ENCODE measurements around the gene TMPRSS6. TPM values are rescaled to one million over a fixed set of nuclear protein-coding genes. Genes with fewer than 3 reads are reported as not detected.

Gene TMPRSS6
- total and polyA plus RNA-seq, 2 donors (not counting 1 experiment from before 2014, with no cell fraction given): 0.03 TPM; not detected in 1

GRCh38 chr22:37043828-37044538 is 65.5 kb downstream of the TMPRSS6 start:
- Mint-ChIP-seq H3K9me3 (ENCODE audit: insufficient read depth) (no peaks in the 10 kb centered on the region), H3K27me3 (peaks cover 16% of the 10 kb centered on the region), H3K27ac (peak overlapping the region; percentile 67), H3K4me1 (peaks cover 15% of the 10 kb centered on the region), H3K4me3 (no peak overlapping the region)
- WGBS (ENCODE audit: insufficient coverage): 41% methylated on average over 16 of the region's 17 CpGs
- Histone ChIP-seq H3K9ac (ENCODE audit: low read length) (no peak overlapping the region), H3K4me3 (ENCODE audit: control extremely low read depth in 1 of 5, extremely low read depth in 1 of 5, insufficient read depth in 1 of 5, low read depth in 2 of 5, low read length in 4 of 5) (no peak overlapping the region), H3K79me2 (ENCODE audit: control insufficient read depth, insufficient read depth, low read length) (no peaks in the 10 kb centered on the region), H3K9me3 (ENCODE audit: control extremely low read depth in 1 of 3, control insufficient read depth in 2 of 3, insufficient read depth in 1 of 3, low read length in 2 of 3) (no peaks in the 10 kb centered on the region), H3K27ac (ENCODE audit: low read length in 2 of 2) (no peak overlapping the region), H3K36me3 (replicated peaks in 1 of 2; ENCODE audit: control extremely low read depth in 1 of 2, control insufficient read depth in 1 of 2, extremely low read depth in 1 of 2, insufficient read depth in 2 of 2, low read length in 1 of 2) (no peaks in the 10 kb centered on the region), H3K4me2 (replicated peaks; ENCODE audit: low read depth, low read length, poor library complexity, severe bottlenecking) (no peak overlapping the region), H4K20me1 (ENCODE audit: control insufficient read depth, insufficient read depth, low read length, poor library complexity, severe bottlenecking) (no peaks in the 10 kb centered on the region), H3K4me1 (ENCODE audit: control insufficient read depth in 2 of 2, insufficient read depth in 2 of 2, low read length in 2 of 2) (peaks cover 9 to 14% of the 10 kb centered on the region in 2 donors), H3K27me3 (replicated peaks in 1 of 4; ENCODE audit: control extremely low read depth in 1 of 4, control insufficient read depth in 3 of 4, insufficient read depth in 4 of 4, low read length in 3 of 4) (no peaks in the 10 kb centered on the region), H2AFZ (ENCODE audit: insufficient read depth, low read depth, low read length, poor library complexity, severe bottlenecking) (no peak overlapping the region)
- peak; percentile 70 for DNase-seq
- POLR2A ChIA-PET: interaction anchor here (0.6 kb wide), 1 partner anchor 512 kb away, joined by 9 read pairs; no protein-coding TSS in a partner anchor
- CTCF ChIA-PET: interaction anchor here (0.5 to 2.2 kb wide), 16 partner anchors 9 to 523 kb away, joined by 3 to 10 read pairs (median 4); partner anchors contain the start of genes IFT27, IL2RB, MPST and TST
- ATAC-seq (ENCODE audit: low read depth): peak; percentile 95
- intact Hi-C loops (cut with micrococcal nuclease): loop anchor here (1.0 to 10.0 kb wide), 3 partner anchors 189 to 497 kb away; no protein-coding TSS in a partner anchor
- TF ChIP-seq CTCF (IDR thresholded peaks at IDR 0.05) (peak; percentile 67), EZH2 (IDR thresholded peaks at IDR 0.05; ENCODE audit: borderline replicate concordance, insufficient read depth, low read depth, low read length, poor library complexity, severe bottlenecking) (no peak)
